OCI-M1 (cell line): ENCODE results near the gene CEP120.
"Not testable (repeated sequence)": the region's sequence is repeated elsewhere in the genome, so short reads cannot be mapped to it uniquely, and the experiment has no call there.

Source experiments
- DNase-seq: peaks from one replicate; lab custom pipeline; 2025; lab: John Stamatoyannopoulos, UW

CEP120 gene

DNA sequence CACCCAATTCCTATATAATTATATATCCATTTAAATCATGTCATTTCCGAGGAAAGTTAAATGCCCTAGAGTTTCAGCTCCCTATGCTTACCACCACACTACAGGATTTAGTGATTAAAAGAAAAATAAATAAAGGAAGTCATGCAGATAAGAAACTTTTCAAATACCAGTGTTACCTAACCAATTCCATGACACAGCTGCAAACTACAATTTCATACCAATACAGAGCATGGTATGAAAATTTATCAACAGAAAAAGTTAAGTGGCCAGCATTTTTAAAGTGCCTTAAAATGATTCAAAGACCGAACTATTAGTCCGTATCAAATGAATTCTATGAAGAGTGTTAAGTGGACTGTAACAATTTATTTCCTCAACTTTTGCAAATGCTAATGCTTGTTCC is 35.9 kb downstream of the CEP120 start:
- no peak for DNase-seq

DNA sequence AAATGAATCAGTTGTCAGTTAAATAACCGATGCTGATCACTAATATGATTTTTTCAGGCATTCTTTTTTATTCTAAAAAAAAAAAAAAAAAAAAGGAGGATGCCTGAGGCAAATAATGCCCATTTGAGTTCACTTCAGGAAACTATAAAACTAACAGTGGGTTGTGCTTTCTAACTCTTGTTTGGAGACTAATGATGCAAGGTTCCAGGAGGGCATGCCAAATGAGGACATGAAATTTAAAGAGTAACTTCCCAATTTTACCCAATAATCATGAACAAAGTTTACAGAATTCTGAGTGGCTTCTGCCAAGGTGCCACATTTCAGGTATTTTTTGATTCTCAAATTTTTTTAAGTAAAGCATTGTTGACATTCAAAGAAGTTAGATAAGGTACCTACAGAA is 41.0 kb downstream of the CEP120 start:
- no peak for DNase-seq

DNA sequence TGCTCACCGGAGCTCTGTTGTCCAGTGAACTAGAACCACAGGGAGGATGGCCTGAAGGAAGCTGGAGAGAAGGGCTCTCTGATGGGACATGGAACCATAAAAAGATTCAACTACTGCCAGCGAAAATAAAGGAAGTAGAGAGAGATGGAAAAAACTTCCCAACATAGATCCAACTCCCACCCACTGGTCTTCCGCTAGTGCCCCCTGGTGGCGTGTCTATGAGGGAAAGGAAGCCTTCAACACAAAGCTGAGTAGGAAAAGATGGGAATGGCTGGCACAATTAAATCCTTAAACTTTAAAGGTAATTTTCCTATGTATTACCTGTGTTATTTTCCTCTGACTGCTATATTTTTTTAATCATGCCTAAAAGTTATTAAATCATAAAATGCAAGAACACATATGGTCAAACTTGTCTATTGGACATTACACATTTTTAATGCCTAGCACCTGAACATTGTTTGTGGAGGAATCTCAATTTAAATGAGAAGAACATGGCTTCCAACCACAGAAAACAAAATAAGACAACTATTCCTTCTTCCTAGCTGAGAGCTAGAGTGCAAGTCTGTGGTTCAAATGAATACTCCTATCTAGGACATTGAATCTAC is 51.5 kb downstream of the CEP120 start:
- DNase-seq, result no peak

- no peak for DNase-seq
These were observed 53.7 kb downstream of the CEP120 start for GRCh38 chr5:123369371-123369968.

GRCh38 chr5:123367739-123368138 is 55.5 kb downstream of the CEP120 start:
- peak; percentile 1 for DNase-seq

DNA sequence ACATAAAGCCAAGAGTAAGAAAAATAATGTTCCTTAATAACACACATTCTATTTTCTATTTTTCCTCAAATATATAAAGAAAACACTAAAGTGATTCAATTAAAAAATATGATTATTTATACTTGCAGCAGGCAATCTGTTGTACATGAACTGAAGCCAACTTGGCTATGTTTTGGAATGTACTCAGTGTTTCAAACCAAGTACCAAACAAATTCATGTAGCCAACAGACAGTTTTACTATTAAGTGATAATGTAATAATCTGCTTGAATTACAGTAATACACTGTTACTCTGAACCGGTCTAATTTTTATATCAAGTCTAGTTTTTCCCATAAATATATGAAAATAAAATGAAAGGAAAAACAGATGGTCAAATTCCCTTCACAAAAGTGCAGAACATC is 58.0 kb downstream of the CEP120 start:
- no peak for DNase-seq

DNA sequence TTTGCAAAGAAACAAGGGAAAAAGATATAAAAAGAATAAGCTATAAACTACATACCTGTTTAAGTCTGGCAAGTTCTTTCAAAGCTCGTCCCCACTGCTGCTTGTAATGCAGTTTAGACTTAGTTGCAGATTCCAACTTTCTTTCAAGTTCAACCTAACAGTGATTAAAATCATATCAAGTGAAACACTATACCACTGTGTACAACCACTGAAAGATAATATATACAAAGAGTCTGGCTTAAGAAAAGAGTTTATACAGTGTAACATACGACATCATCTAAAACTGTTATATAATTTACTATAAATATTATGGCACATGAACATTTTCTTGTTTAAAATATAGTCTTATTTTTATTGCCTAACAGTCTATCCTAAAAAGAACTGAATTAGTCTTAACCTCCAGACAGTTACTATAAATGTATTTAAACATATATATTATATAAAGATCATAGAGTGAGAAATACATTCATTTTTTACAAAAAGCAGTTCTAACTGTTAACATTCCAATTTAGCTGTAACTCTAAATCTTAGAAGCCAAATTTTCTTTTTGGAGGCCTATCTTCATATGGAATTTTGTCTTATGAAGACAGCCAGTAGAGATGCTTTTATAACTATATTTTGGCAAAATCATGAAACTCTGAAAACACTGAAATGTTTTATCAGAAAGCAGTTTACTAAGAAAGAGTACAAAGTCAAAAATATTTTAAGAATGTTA is 58.6 kb downstream of the CEP120 start:
- no peak for DNase-seq

- DNase-seq, result no peak
These were observed 62.3 kb downstream of the CEP120 start for GRCh38 chr5:123360910-123361309.

DNA sequence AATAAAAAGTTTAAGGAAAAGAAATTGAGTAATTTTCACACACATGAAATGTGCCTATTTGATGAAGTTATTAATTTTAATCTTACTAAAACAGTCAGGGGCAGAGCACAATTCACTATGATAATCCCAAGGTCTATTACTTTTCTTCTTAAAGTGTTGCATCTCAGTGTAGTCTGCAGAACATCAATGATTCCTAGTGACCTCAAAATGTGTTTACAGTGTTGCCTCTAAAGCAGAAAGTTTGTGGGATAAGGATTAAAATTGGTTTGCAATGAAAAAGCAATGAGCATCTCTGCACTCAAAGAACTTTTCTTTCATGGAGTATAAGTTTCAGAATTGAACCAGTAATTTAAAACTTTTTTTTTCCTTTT is 63.0 kb downstream of the CEP120 start:
- no peak for DNase-seq

DNA sequence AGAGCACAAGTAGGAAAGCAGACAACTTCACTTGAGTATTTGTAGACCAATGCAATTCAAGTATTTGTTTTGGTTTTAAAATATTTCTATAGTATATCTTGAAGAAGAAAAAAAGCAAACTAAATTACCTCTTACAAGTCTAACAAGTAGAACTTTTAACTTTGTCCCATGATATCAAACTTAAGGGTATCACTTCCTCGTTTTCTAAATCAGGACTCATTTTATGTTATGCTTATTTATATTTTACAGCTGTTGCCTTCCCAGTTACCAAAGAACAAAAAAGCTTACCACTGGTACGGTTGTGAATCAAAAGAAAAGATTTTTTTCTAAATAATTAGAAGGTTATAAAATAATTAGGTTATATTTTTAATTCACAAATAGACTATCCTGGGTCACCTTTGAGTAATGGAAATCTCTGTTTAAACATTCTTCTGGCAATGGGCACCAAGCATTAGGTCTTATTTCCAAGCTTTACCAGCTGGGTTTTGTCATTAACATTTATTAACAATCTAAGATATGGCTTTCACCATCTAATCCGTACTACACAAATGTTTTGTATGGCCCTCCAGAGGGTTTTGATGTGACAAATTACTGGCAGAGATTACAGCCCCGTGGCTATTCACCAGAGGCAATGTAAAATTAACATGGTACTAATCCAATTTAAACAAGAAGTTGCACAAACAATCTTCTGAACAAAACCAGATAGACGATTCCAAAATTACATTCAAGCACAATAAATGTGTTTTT is 63.6 kb downstream of the CEP120 start:
- DNase-seq, result no peak

DNA sequence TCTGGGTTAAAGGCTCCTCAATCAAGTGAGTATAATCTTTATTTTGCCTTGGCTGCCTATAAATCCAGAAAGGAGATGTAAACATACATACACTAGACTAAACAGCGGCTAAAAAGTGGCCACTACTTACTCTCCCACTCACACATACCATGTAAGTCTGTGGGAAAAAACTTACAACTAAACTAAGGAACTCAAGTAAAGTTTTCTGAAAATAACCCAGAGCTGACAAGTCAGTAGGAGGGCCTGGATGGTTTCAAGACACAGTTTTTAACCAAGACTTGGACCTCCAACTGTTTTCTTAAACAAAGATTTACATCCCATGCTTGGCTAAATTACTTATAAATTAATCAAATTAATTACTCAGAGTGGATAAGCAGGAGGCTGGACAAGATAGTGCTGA is 64.5 kb downstream of the CEP120 start:
- no peak for DNase-seq

GRCh38 chr5:123358304-123358703 is 64.9 kb downstream of the CEP120 start:
- no peak for DNase-seq

DNA sequence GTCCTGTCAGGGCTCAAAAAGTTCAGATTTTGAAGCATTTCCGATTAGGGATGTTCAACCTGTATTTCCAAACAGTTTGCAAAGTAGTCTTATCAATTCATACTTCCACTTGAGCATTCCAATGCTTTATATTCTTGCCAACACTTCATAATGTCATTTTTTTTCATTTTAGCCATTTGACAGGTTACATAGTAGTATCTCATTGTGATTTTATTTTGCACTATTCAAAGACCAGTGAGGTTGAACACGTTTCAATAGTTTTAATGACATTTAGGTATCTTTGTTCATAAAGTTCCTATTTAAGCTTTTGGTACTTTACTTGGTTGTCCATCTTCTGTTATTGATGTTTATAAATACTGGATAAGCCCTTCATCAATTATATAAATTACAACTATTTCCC is 71.4 kb downstream of the CEP120 start:
- no peak for DNase-seq

DNA sequence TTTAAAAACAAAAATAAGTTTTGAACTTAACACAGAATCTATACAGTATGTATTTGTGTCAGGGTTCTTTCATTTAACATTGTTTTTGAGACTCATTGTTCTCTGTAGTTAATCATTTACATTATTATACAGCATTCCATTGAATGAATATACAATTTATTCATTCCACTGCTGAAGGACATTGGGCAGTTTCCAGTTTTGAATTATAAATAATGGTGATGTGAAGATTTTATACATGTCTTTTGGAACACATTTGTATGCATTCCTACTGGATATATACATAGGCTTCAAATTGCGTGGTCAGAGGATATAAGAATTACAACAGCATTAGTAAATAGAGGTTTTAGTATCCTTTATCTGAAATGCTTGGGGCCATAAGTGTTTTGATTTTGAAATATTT is 72.0 kb downstream of the CEP120 start:
- no peak for DNase-seq

DNA sequence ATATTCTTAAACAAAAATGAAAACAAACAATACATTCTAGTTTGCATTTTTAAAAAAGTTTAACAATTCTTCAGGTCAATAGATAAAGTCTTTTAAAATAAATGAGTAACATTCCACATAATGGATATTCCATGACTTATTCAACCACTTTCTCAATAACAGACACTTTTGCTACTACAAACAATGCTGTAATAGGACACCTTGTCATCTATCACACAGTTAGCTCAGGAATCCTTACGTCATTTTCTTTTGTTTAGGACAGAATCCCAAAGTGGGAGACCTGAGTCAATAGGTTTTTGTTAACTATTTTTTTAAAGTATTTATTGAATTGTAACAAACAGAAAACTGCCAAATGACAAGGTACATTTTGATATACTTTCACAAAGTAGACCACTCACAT is 72.5 kb downstream of the CEP120 start:
- no peak for DNase-seq

DNA sequence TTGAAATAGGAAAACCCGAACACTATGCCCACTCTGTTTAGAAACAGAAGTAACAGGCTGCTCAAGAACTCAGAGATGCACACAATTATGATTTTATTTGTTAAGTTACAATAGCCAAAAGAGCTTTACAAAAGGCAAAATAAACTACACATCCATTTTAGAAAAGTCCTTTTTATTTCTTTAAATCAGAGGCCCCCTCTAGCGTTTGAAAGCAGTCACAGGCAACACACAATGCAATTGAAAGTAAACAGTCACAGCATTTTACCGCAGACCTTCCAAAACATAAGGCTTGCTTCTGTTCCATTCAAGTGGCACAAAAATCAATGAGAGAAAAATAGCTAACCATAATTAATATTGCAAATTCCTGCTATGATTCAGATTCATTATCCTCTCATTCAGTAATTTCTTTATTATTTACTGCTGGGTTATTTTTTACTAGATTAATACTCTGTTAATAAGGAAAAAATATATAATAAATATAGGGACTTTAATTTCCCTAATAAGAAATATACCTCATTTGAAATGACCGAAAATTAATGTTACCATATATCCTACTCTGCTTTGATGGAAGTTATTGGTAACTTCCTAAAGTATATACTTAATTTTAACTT is 78.3 kb downstream of the CEP120 start:
- peak; percentile 0 for DNase-seq

- no peak for DNase-seq
These were observed 82.3 kb downstream of the CEP120 start for GRCh38 chr5:123340928-123341327.

GRCh38 chr5:123308377-123308776 is 114.8 kb downstream of the CEP120 start:
- not testable (repeated sequence) for DNase-seq

DNA sequence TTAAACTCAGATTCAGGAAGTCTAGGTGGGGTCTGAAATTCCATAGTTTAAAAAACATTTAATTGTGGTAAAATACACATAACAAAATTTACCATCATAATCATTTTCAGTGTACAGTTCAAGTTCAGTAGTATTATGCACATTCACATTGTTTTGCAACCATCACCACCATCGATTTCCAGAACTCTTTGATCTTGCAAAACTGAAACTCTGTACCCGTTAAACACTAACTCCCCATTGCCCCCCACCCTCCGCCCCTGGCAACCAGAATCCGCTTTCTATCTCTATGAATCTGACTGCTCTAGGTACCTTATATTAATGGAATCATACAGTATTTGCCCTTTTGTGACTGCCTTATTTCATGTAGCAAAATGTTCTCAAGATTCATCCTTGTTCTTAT is 117.5 kb downstream of the CEP120 start:
- no peak for DNase-seq

- no peak for DNase-seq
These were observed 118.4 kb downstream of the CEP120 start for GRCh38 chr5:123304777-123305316.

GRCh38 chr5:123303802-123304201 is 119.4 kb downstream of the CEP120 start:
- no peak for DNase-seq

- no peak for DNase-seq
These were observed 122.9 kb downstream of the CEP120 start for GRCh38 chr5:123300266-123300665.
